ENCODE results near the gene PAPSS1.
"Not testable (repeated sequence)": the region's sequence is repeated elsewhere in the genome, so short reads cannot be mapped to it uniquely, and the experiment has no call there.

PAPSS1 gene

DNA sequence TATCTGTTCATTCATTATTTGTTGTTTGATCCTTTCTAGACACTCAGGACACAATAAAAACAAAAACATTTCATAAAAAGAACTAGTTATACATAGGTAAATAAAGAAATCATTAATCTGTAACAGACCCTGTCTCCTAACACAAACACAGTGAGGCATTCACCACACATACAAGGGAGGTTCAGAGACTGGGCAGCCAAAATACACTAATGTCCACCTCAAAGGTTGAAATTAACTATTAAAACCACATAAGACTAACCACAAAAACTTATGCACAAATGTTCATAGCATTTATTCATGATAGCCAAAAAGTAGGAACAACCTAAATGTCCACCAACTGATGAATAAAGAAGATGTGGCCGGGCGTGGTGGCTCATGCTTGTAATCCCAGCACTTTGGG is 7.8 kb downstream of the PAPSS1 start:
- DNase-seq (ENCODE audit: insufficient read length, low spot score) = no peak
- no peak for FAIRE-seq
- no peak for TF ChIP-seq TAF1 (IDR thresholded peaks at IDR 0.05; ENCODE audit: low read depth, low read length)
- no peak for TF ChIP-seq POU2F2 (IDR thresholded peaks at IDR 0.05; ENCODE audit: low read depth, low read length)
- TF ChIP-seq POLR2A (IDR thresholded peaks at IDR 0.05; ENCODE audit: low read depth, low read length) = no peak
- TF ChIP-seq PAX5 (IDR thresholded peaks at IDR 0.05; ENCODE audit: insufficient read depth, low read length, severe bottlenecking) = no peak

DNA sequence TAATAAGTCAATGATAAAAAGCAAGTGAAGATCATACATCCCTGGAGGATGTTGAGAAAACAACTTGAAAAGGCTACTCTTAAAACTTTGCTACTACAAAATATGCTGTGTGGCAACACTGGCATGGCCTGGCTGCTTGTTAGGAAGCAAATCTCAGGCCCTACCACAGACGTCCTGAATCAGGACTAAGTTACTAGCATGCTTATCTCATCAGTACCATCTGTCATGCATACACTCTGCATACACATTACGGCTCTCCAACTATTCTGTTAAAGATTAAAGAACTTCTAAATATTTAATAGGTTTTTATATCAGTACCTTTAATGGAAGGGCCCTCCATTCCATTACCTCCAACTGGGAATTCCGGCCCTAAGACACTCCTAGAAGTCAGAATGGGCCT is 8.2 kb downstream of the PAPSS1 start:
- no peak for TF ChIP-seq POU2F2 (IDR thresholded peaks at IDR 0.05; ENCODE audit: low read depth, low read length)
- TF ChIP-seq PAX5 (IDR thresholded peaks at IDR 0.05; ENCODE audit: insufficient read depth, low read length, severe bottlenecking) = no peak
- TF ChIP-seq TAF1 (IDR thresholded peaks at IDR 0.05; ENCODE audit: low read depth, low read length) = no peak
- TF ChIP-seq POLR2A (IDR thresholded peaks at IDR 0.05; ENCODE audit: low read depth, low read length) = no peak
- TF ChIP-seq POLR2AphosphoS5 (IDR thresholded peaks at IDR 0.05; ENCODE audit: low read depth, low read length) = no peak
- no peak for TF ChIP-seq SPI1 (IDR thresholded peaks at IDR 0.05; ENCODE audit: low read depth, low read length)
- DNase-seq (ENCODE audit: insufficient read length, low spot score) (no peak), FAIRE-seq (no peak)

DNA sequence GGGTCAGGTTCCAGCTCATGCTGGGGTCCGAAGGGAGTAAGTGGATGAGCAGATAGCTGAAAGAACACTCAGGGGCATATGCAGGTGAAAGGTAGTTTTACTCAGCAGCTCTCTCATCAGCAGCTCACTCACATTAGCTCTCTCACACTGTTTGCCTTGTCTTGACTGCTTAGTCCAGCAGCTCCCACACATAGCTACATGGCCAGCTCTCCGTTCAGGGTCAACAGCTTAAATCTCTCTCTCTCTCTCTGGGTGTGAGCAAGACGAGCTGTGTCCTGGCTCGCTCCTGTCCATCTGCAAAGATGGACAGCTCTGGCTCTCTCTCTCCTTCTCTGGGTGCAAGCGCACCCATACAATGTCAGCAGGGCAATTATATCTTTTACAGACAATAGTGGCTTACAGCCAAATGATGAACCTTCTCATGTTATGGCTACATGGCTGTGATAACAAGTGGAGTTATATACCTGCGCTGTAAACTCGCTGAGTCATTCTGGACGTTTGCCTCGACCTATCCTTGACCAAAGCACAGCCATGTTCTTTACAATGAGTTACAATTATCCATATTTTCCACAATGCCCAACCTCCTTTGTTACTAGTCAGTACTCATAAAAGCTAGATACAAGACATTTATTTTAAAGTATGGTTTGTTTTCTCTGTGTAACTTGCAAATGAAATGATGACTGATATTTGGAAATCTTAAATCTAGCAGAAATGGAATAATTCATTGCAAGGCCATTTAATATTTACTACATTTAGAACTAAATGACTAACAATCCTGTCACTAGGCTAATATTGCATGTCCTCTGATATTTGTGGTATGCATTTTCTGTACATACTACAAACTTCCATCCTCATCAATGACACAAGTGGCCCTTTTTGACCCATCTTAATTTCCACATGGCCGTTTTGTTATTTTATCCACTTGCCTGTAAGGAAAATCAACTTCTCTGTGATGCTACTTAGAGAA is 9.3 kb downstream of the PAPSS1 start:
- DNase-seq (ENCODE audit: insufficient read length, low spot score) (no peak), FAIRE-seq (no peak)
- TF ChIP-seq POLR2A (IDR thresholded peaks at IDR 0.05; ENCODE audit: low read depth, low read length) (no peak), POU2F2 (IDR thresholded peaks at IDR 0.05; ENCODE audit: low read depth, low read length) (no peak), POLR2AphosphoS5 (IDR thresholded peaks at IDR 0.05; ENCODE audit: low read depth, low read length) (no peak), SPI1 (IDR thresholded peaks at IDR 0.05; ENCODE audit: low read depth, low read length) (no peak), PAX5 (IDR thresholded peaks at IDR 0.05; ENCODE audit: insufficient read depth, low read length, severe bottlenecking) (no peak), TAF1 (IDR thresholded peaks at IDR 0.05; ENCODE audit: low read depth, low read length) (no peak)

DNA sequence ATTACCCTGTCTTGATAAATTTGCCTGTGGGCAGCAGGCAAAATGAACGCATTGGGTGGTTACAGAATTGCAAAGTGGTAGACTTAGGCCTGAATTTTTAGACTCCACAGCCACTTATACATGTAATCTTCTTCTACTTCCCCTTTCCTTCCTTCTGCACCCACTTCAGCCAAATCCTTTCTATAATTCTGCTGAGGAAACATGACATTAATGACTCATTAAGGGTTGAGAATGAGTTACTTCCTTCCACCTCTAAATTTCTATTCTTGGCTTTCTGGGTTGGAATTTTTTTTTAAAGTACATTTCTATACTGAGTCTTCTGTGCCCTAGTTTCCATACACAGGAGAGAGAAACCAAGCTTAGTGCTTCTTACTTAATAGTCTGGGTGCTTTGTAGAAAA is 10.1 kb downstream of the PAPSS1 start:
- FAIRE-seq = no peak
- no peak for DNase-seq (ENCODE audit: insufficient read length, low spot score)
- TF ChIP-seq SPI1 (IDR thresholded peaks at IDR 0.05; ENCODE audit: low read depth, low read length) (no peak), POLR2A (IDR thresholded peaks at IDR 0.05; ENCODE audit: low read depth, low read length) (no peak), POLR2AphosphoS5 (IDR thresholded peaks at IDR 0.05; ENCODE audit: low read depth, low read length) (no peak), TAF1 (IDR thresholded peaks at IDR 0.05; ENCODE audit: low read depth, low read length) (no peak), PAX5 (IDR thresholded peaks at IDR 0.05; ENCODE audit: insufficient read depth, low read length, severe bottlenecking) (no peak), POU2F2 (IDR thresholded peaks at IDR 0.05; ENCODE audit: low read depth, low read length) (no peak)

DNA sequence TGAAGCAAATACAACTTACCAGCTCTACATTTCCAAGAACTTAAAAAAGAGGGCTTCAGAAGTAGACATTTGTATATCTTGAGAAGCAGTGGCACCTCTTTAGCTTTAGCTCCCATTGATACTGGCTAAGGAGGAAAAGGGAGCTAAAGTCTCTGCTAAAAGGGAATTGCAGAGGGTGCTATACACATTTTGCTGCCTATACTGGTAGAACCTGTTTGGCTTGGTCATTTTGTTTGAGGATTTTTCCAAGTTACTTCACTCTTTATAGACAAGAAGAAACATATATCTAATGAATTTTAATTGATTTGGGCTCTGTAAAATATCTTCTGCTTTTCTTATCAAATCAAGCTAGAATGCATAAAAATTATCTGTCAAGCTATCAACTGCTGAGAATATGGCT is 11.8 kb downstream of the PAPSS1 start:
- TF ChIP-seq POU2F2 (IDR thresholded peaks at IDR 0.05; ENCODE audit: low read depth, low read length) = no peak
- no peak for TF ChIP-seq POLR2A (IDR thresholded peaks at IDR 0.05; ENCODE audit: low read depth, low read length)
- no peak for TF ChIP-seq POLR2AphosphoS5 (IDR thresholded peaks at IDR 0.05; ENCODE audit: low read depth, low read length)
- TF ChIP-seq TAF1 (IDR thresholded peaks at IDR 0.05; ENCODE audit: low read depth, low read length) = no peak
- no peak for TF ChIP-seq PAX5 (IDR thresholded peaks at IDR 0.05; ENCODE audit: insufficient read depth, low read length, severe bottlenecking)
- TF ChIP-seq SPI1 (IDR thresholded peaks at IDR 0.05; ENCODE audit: low read depth, low read length) = no peak
- FAIRE-seq = no peak
- DNase-seq (ENCODE audit: insufficient read length, low spot score) = no peak

DNA sequence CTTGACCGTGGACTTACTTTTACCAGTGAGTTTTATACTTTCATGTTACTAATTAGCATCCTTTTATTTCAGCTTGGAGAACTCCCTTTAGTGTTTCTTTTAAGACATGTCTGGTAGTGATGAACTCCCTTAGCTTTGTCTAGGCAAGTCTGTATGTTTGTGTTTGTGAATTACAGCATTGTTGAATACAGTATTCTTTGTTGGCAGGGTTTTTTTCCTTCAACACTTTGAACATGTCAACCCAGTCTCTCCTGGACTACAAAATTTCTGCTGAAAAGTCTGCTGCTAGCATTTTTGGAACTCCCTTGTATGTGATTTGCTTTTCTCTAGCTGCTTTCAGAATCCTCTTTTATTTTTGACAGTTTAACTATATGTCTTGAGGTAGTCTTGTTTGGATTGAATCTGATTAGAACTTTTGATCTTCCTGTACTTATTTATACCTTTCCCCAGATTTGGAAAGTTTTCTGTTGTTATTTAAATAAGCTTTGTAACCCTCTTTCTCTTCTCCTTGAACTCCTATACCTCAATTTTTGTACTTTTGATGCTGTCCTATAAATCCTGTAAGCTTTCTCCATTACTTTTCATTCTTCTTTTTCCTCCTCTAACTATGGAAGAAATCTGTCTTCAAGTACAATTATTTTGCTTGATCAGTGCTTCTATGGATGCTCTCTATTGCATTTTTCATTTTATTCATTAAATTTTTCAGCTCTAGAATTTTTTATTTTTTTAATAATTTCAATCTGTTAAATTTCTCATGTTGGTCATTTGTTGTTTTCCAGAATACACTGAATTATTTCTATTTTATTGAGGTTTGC is 14.1 kb downstream of the PAPSS1 start:
- DNase-seq (ENCODE audit: insufficient read length, low spot score) (no peak), FAIRE-seq (no peak)
- TF ChIP-seq PAX5 (IDR thresholded peaks at IDR 0.05; ENCODE audit: insufficient read depth, low read length, severe bottlenecking) (no peak), SPI1 (IDR thresholded peaks at IDR 0.05; ENCODE audit: low read depth, low read length) (no peak), TAF1 (IDR thresholded peaks at IDR 0.05; ENCODE audit: low read depth, low read length) (no peak), POLR2AphosphoS5 (IDR thresholded peaks at IDR 0.05; ENCODE audit: low read depth, low read length) (no peak), POLR2A (IDR thresholded peaks at IDR 0.05; ENCODE audit: low read depth, low read length) (no peak), POU2F2 (IDR thresholded peaks at IDR 0.05; ENCODE audit: low read depth, low read length) (no peak)

DNA sequence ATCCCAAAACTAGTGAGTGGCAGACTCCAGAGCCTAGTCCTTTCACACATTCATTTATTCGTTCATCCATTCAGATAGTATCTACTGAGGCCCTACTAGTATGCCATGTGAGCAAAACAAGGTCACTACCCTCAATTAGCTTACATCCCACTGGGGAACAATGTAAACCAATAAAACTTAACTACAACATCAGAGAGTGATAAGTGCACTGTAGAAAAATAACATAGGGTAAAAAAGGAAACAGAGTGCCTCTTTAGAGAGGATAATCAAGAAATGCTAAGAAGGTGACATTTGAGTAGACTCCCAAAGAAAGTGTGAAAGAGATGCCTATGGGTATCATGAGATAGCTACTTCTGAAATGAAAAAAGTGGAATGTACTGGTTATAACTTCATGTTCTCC is 18.5 kb downstream of the PAPSS1 start:
- no peak for FAIRE-seq
- no peak for DNase-seq (ENCODE audit: insufficient read length, low spot score)
- TF ChIP-seq POLR2A (IDR thresholded peaks at IDR 0.05; ENCODE audit: low read depth, low read length) (no peak), PAX5 (IDR thresholded peaks at IDR 0.05; ENCODE audit: insufficient read depth, low read length, severe bottlenecking) (no peak), SPI1 (IDR thresholded peaks at IDR 0.05; ENCODE audit: low read depth, low read length) (no peak), POLR2AphosphoS5 (IDR thresholded peaks at IDR 0.05; ENCODE audit: low read depth, low read length) (no peak), TAF1 (IDR thresholded peaks at IDR 0.05; ENCODE audit: low read depth, low read length) (no peak), POU2F2 (IDR thresholded peaks at IDR 0.05; ENCODE audit: low read depth, low read length) (no peak)

DNA sequence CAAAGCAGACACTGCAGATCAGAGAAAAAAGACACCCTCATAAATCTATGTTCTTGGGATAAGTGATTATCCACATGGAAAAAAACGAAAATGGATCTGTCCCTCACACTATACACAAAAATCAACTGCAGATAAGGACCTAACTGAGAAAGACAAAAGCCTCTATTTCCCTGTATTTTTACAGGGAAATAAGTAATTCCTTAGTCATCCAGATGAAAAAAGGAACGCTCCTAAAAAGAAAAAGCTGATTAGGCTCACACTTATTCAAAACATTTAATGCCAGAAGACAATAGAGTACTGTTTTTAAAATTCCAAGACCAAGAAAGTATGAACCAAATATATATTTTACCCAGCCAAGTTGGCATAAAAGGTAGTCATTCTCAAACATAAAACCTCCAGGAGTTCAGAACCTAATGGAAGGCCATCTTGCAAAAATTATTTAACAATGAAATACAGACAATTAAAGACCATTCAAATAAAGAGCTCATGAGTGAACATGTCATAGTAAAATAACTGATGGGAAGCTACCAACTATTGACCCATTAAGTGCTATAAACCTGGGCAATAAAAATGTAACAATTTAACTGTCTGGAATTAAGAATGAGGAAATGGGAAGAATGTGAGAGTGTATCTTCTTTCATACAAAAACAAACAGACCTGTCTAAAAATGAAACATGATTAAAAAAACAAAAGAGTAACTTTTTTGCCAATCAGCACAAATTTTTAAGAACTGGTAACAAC is 20.4 kb downstream of the PAPSS1 start:
- no peak for TF ChIP-seq TAF1 (IDR thresholded peaks at IDR 0.05; ENCODE audit: low read depth, low read length)
- no peak for TF ChIP-seq POLR2A (IDR thresholded peaks at IDR 0.05; ENCODE audit: low read depth, low read length)
- no peak for TF ChIP-seq POU2F2 (IDR thresholded peaks at IDR 0.05; ENCODE audit: low read depth, low read length)
- TF ChIP-seq POLR2AphosphoS5 (IDR thresholded peaks at IDR 0.05; ENCODE audit: low read depth, low read length) = no peak
- TF ChIP-seq PAX5 (IDR thresholded peaks at IDR 0.05; ENCODE audit: insufficient read depth, low read length, severe bottlenecking) = no peak
- no peak for TF ChIP-seq SPI1 (IDR thresholded peaks at IDR 0.05; ENCODE audit: low read depth, low read length)
- FAIRE-seq (no peak), DNase-seq (ENCODE audit: insufficient read length, low spot score) (no peak)

DNA sequence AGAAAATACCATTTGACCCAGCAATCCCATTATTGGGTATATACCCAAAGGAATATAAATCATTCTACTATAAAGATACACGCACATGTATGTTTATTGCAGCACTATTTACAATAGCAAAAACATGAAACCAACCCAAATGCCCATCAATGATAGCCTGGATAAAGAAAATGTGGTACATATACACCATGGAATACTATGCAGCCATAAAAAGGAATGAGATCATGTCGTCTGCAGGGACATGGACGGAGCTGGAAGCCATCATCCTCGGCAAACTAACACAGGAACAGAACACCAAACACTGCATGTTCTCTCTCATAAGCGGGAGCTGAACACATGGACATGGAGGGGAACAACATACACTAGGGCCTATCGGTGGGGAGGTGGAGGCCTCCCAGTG is 23.8 kb downstream of the PAPSS1 start:
- not testable (repeated sequence) for DNase-seq (ENCODE audit: insufficient read length, low spot score); FAIRE-seq
